Measurements from ENCODE around the gene DLX3. TPM values are rescaled to one million over a fixed set of nuclear protein-coding genes. Genes with fewer than 3 reads are reported as not detected.
A peak's percentile ranks its signal among the peaks of the same experiment; 100 is the strongest.

DLX3 gene
- total RNA-seq, 1 experiment from 2014 or later: not detected

- peaks cover 92% of the 10 kb centered on the region for H3K27me3 ChIP-seq (replicated peaks; ENCODE audit: insufficient read depth, low read depth, low read length, poor library complexity)
- CTCF ChIA-PET: no interaction called here
- peak; percentile 91 for DNase-seq (ENCODE audit: low spot score)
- TF ChIP-seq EZH2 (IDR thresholded peaks at IDR 0.05; ENCODE audit: borderline replicate concordance, low read depth, low read length, poor library complexity, severe bottlenecking) (no peak), CTCF (conservative IDR thresholded peaks at IDR 0.05; ENCODE audit: low read depth, low read length) (no peak)
- H3K4me3 ChIP-seq (ENCODE audit: low read depth, low read length, poor library complexity, severe bottlenecking): peak overlapping the region; percentile 70
- POLR2A ChIA-PET (ENCODE audit: low non-redundant PET): no interaction called here
- intact Hi-C loops (cut with micrococcal nuclease; ENCODE audit: unreplicated experiment): no loop called here
- H3K4me1 ChIP-seq (ENCODE audit: insufficient read depth, low read length, poor library complexity, severe bottlenecking): peaks cover 7% of the 10 kb centered on the region
- BruUV-seq (replicated peaks): no TSS peak
- H3K27ac ChIP-seq (ENCODE audit: low read depth, low read length, poor library complexity, severe bottlenecking): no peak overlapping the region
- no peaks in the 10 kb centered on the region for H3K36me3 ChIP-seq (ENCODE audit: insufficient read depth, low read length, poor library complexity, severe bottlenecking)
- no peaks in the 10 kb centered on the region for H3K9me3 ChIP-seq (ENCODE audit: low read depth, low read length, poor library complexity, severe bottlenecking)
These were observed 26.5 kb downstream of the DLX3 start for GRCh38 chr17:49968405-49969133.

GRCh38 chr17:49967621-49968404 is 27.2 kb downstream of the DLX3 start:
- intact Hi-C loops (cut with micrococcal nuclease; ENCODE audit: unreplicated experiment): no loop called here
- BruUV-seq (replicated peaks): no TSS peak

GRCh38 chr17:49967205-49967604 is 27.8 kb downstream of the DLX3 start:
- BruUV-seq (replicated peaks): no TSS peak
- Histone ChIP-seq H3K9me3 (ENCODE audit: low read depth, low read length, poor library complexity, severe bottlenecking) (no peaks in the 10 kb centered on the region), H3K4me3 (ENCODE audit: low read depth, low read length, poor library complexity, severe bottlenecking) (no peak overlapping the region), H3K4me1 (ENCODE audit: insufficient read depth, low read length, poor library complexity, severe bottlenecking) (peaks cover 11% of the 10 kb centered on the region), H3K27me3 (replicated peaks; ENCODE audit: insufficient read depth, low read depth, low read length, poor library complexity) (peaks cover 92% of the 10 kb centered on the region), H3K36me3 (ENCODE audit: insufficient read depth, low read length, poor library complexity, severe bottlenecking) (no peaks in the 10 kb centered on the region), H3K27ac (ENCODE audit: low read depth, low read length, poor library complexity, severe bottlenecking) (no peak overlapping the region)
- TF ChIP-seq EZH2 (IDR thresholded peaks at IDR 0.05; ENCODE audit: borderline replicate concordance, low read depth, low read length, poor library complexity, severe bottlenecking) (no peak), CTCF (conservative IDR thresholded peaks at IDR 0.05; ENCODE audit: low read depth, low read length) (no peak)
- intact Hi-C loops (cut with micrococcal nuclease; ENCODE audit: unreplicated experiment): no loop called here
- ChIA-PET CTCF (no interaction called here), POLR2A (ENCODE audit: low non-redundant PET) (no interaction called here)
- DNase-seq (ENCODE audit: low spot score): no peak

More at GRCh38 chr17:49967621-49968404, 27.2 kb downstream of the DLX3 start:
- no peak for DNase-seq (ENCODE audit: low spot score)
- Histone ChIP-seq H3K27ac (ENCODE audit: low read depth, low read length, poor library complexity, severe bottlenecking) (no peak overlapping the region), H3K4me3 (ENCODE audit: low read depth, low read length, poor library complexity, severe bottlenecking) (peak overlapping the region; percentile 70), H3K27me3 (replicated peaks; ENCODE audit: insufficient read depth, low read depth, low read length, poor library complexity) (peaks cover 92% of the 10 kb centered on the region), H3K4me1 (ENCODE audit: insufficient read depth, low read length, poor library complexity, severe bottlenecking) (peaks cover 11% of the 10 kb centered on the region), H3K9me3 (ENCODE audit: low read depth, low read length, poor library complexity, severe bottlenecking) (no peaks in the 10 kb centered on the region), H3K36me3 (ENCODE audit: insufficient read depth, low read length, poor library complexity, severe bottlenecking) (no peaks in the 10 kb centered on the region)
- TF ChIP-seq CTCF (conservative IDR thresholded peaks at IDR 0.05; ENCODE audit: low read depth, low read length) (no peak), EZH2 (IDR thresholded peaks at IDR 0.05; ENCODE audit: borderline replicate concordance, low read depth, low read length, poor library complexity, severe bottlenecking) (no peak)
- CTCF ChIA-PET: no interaction called here
- POLR2A ChIA-PET (ENCODE audit: low non-redundant PET): no interaction called here

Data from A673 (cell line).